GM12872 (cell line): ENCODE results near the gene PDGFRB.

ENCODE experiments used
- CTCF ChIP-seq: IDR thresholded peaks from 3 replicates; pipeline ENCODE4 v1.5.1; 2011; ENCODE audit warnings: low read depth, mild to moderate bottlenecking, low read length, moderate library complexity; ENCODE audit not compliant: insufficient read depth

The PDGFRB gene

GRCh38 chr5:150175076-150175475, 19.4 kb upstream of the PDGFRB start:
- no peak for TF ChIP-seq CTCF

- TF ChIP-seq CTCF, result no peak
These were observed 18.6 kb upstream of the PDGFRB start for GRCh38 chr5:150174285-150174684.

GRCh38 chr5:150173161-150173560, 17.5 kb upstream of the PDGFRB start:
- no peak for TF ChIP-seq CTCF

- no peak for TF ChIP-seq CTCF
These were observed 16.9 kb upstream of the PDGFRB start for GRCh38 chr5:150172556-150172955.

- no peak for TF ChIP-seq CTCF
These were observed 16.5 kb upstream of the PDGFRB start for GRCh38 chr5:150172145-150172544.

GRCh38 chr5:150168864-150169263, 13.2 kb upstream of the PDGFRB start:
- no peak for TF ChIP-seq CTCF

GRCh38 chr5:150167908-150168307, 12.3 kb upstream of the PDGFRB start:
- TF ChIP-seq CTCF, result no peak

GRCh38 chr5:150167512-150167850, 11.8 kb upstream of the PDGFRB start:
- no peak for TF ChIP-seq CTCF
